ENCODE data around the gene GNAI3.

DNA sequence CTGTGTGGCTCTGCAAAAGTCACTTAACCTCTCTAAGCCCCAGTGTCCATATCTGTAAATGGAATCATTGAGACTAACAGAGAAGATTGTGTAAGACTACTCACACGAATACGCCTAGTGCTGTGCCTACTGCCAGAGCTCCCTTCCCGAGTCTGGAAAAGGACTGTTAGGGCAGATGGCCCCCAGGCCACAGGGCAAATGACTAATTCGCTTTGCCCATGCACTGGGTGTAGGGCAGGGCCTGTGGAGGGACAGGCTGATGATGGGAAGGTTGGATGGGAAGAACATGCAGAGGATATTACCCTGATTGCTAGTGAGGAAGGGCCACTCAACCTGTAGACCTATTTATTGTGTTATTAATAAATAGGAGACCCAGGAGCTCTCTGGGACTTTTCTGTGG lies 12.9 kb upstream of the GNAI3 start:
- TF ChIP-seq, protein P1, sequence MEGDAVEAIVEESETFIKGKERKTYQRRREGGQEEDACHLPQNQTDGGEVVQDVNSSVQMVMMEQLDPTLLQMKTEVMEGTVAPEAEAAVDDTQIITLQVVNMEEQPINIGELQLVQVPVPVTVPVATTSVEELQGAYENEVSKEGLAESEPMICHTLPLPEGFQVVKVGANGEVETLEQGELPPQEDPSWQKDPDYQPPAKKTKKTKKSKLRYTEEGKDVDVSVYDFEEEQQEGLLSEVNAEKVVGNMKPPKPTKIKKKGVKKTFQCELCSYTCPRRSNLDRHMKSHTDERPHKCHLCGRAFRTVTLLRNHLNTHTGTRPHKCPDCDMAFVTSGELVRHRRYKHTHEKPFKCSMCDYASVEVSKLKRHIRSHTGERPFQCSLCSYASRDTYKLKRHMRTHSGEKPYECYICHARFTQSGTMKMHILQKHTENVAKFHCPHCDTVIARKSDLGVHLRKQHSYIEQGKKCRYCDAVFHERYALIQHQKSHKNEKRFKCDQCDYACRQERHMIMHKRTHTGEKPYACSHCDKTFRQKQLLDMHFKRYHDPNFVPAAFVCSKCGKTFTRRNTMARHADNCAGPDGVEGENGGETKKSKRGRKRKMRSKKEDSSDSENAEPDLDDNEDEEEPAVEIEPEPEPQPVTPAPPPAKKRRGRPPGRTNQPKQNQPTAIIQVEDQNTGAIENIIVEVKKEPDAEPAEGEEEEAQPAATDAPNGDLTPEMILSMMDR (IDR thresholded peaks at IDR 0.05), result no peak
- TF ChIP-seq POLR2A (IDR thresholded peaks at IDR 0.05), result no peak

Data from vagina (tissue), 2 donors.